GM18526 (cell line): Measurements from ENCODE around the gene ODAPH.

Experiments used
- POLR2A ChIP-seq: IDR thresholded peaks from 3 replicates; pipeline ENCODE4 v1.6.1; 2011; ENCODE audit not compliant: insufficient read length; ENCODE audit errors: extremely low read depth

Gene ODAPH

GRCh38 chr4:75545526-75545925 is 10.3 kb upstream of the ODAPH start:
- no peak for TF ChIP-seq POLR2A

GRCh38 chr4:75547647-75548387 is 8.0 kb upstream of the ODAPH start:
- no peak for TF ChIP-seq POLR2A

GRCh38 chr4:75549019-75549418 is 6.8 kb upstream of the ODAPH start:
- TF ChIP-seq POLR2A = no peak

GRCh38 chr4:75552452-75552851 is 3.4 kb upstream of the ODAPH start:
- TF ChIP-seq POLR2A = no peak

- TF ChIP-seq POLR2A = no peak
These were observed 1.8 kb downstream of the ODAPH start for GRCh38 chr4:75557696-75558095.

GRCh38 chr4:75561789-75562188 is 5.9 kb downstream of the ODAPH start:
- TF ChIP-seq POLR2A = no peak

- no peak for TF ChIP-seq POLR2A
These were observed 8.2 kb downstream of the ODAPH start for GRCh38 chr4:75564023-75564422.

- no peak for TF ChIP-seq POLR2A
These were observed 9.6 kb downstream of the ODAPH start for GRCh38 chr4:75565481-75565880.

GRCh38 chr4:75566911-75567310 is 11.0 kb downstream of the ODAPH start:
- TF ChIP-seq POLR2A = no peak

GRCh38 chr4:75567725-75568124 is 11.9 kb downstream of the ODAPH start:
- no peak for TF ChIP-seq POLR2A

GRCh38 chr4:75584067-75584466 is 28.2 kb downstream of the ODAPH start:
- no peak for TF ChIP-seq POLR2A

- TF ChIP-seq POLR2A = no peak
These were observed 37.5 kb downstream of the ODAPH start for GRCh38 chr4:75593393-75593792.

GRCh38 chr4:75596061-75596460 is 40.2 kb downstream of the ODAPH start:
- TF ChIP-seq POLR2A = no peak

- TF ChIP-seq POLR2A = no peak
These were observed 42.5 kb downstream of the ODAPH start for GRCh38 chr4:75598390-75598789.

- no peak for TF ChIP-seq POLR2A
These were observed 43.8 kb downstream of the ODAPH start for GRCh38 chr4:75599647-75600046.

- TF ChIP-seq POLR2A = no peak
These were observed 50.1 kb downstream of the ODAPH start for GRCh38 chr4:75605928-75606327.

GRCh38 chr4:75612306-75612705 is 56.4 kb downstream of the ODAPH start:
- no peak for TF ChIP-seq POLR2A
